ENCODE data around the gene KRT6A. TPM values are rescaled to one million over a fixed set of nuclear protein-coding genes. Genes with fewer than 3 reads are reported as not detected.

Gene KRT6A
- total RNA-seq, 1 experiment from 2014 or later = 55.9 TPM

DNA sequence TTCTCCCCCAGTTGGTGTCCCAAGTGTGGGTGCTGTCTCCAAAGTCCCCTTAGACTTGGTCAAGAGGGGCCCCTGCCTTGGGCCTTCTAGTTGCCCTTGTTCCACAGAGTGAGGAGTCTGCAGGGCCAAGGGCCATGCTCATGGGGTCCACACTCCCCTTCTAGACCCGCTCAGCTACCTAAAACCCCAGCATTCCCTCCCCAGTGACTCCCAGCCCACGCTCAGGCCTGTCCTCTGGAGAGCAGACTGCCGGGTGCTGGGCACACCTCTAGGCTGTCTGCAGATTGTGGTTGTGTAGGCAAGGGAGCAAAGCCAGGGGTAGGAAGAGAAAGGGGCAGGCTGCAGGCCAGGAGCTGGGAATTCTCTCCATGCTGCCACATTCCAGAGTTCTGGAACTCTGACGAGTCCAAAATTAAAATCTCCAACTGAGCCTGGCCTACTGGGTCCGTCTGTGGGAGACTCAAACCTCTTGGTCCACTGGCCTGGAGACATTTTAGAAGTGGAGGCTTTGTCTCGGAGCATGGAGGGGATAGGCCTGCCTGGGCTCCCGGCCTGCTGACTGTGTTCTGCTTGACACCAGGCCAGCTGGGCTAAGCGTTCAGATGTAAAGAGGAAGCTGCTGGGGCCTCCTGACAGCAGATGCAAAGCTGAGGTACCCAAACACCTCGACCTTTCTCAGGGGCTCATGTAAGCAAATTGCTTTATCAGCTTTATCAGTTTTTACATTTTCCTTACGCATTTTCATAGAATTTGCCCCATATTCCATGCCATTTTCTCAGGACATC, 40.8 kb upstream of the KRT6A start:
- ChIA-PET POLR2A (ENCODE audit: unreplicated experiment) (no interaction called here), CTCF (no interaction called here)
- no peaks in the 10 kb centered on the region for H3K9me2 ChIP-seq (ENCODE audit: insufficient read depth)

DNA sequence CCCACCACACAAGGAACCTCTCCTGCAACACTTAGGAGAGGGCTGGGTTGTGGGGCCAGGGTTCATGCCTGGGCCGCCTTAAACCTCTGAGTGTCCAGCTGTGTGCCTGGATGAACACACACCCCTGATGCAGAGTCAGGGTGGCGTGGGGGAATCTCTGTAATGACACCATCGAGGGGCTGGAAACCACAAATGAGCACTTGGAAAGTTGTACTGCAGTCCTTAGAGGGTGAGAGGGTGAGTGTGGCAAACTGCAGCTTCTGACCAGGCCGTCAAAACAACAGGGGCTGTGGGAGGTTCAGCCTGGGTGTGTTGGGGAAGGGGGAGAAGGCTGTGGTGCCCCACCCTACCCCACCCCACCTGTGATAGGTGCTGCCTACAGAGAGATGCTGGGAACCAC, 39.6 kb upstream of the KRT6A start:
- Histone ChIP-seq H3K4me2 (no peak overlapping the region), H3K9me2 (ENCODE audit: insufficient read depth) (no peaks in the 10 kb centered on the region), H3K9me3 (ENCODE audit: insufficient read depth, low read depth) (no peaks in the 10 kb centered on the region), H3K4me3 (no peak overlapping the region), H3K36me3 (ENCODE audit: low read depth) (no peaks in the 10 kb centered on the region), H3K79me2 (ENCODE audit: low read depth) (no peaks in the 10 kb centered on the region), H3F3A (ENCODE audit: insufficient read depth, low read depth) (no peaks in the 10 kb centered on the region), H3K4me1 (replicated peaks; ENCODE audit: insufficient read depth) (no peaks in the 10 kb centered on the region), H2AFZ (no peak overlapping the region), H3K27me3 (ENCODE audit: insufficient read depth, low read depth) (no peaks in the 10 kb centered on the region), H4K20me1 (ENCODE audit: insufficient read depth) (no peaks in the 10 kb centered on the region), H3K27ac (no peak overlapping the region)
- intact Hi-C loops (cut with micrococcal nuclease; ENCODE audit: unreplicated experiment) = no loop called here
- TF ChIP-seq EZH2 (IDR thresholded peaks at IDR 0.05; ENCODE audit: low read depth) = no peak
- TF ChIP-seq, protein P1, sequence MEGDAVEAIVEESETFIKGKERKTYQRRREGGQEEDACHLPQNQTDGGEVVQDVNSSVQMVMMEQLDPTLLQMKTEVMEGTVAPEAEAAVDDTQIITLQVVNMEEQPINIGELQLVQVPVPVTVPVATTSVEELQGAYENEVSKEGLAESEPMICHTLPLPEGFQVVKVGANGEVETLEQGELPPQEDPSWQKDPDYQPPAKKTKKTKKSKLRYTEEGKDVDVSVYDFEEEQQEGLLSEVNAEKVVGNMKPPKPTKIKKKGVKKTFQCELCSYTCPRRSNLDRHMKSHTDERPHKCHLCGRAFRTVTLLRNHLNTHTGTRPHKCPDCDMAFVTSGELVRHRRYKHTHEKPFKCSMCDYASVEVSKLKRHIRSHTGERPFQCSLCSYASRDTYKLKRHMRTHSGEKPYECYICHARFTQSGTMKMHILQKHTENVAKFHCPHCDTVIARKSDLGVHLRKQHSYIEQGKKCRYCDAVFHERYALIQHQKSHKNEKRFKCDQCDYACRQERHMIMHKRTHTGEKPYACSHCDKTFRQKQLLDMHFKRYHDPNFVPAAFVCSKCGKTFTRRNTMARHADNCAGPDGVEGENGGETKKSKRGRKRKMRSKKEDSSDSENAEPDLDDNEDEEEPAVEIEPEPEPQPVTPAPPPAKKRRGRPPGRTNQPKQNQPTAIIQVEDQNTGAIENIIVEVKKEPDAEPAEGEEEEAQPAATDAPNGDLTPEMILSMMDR (conservative IDR thresholded peaks at IDR 0.05) = no peak
- no TSS peak for BruUV-seq (replicated peaks)
- CTCF ChIA-PET = no interaction called here
- DNase-seq = peak in 1 of 2 experiments; percentile 26
- POLR2A ChIA-PET (ENCODE audit: unreplicated experiment) = no interaction called here

More for the DNA sequence above, 40.8 kb upstream of the KRT6A start:
- Histone ChIP-seq H3K27ac (no peak overlapping the region), H3K9me3 (ENCODE audit: insufficient read depth, low read depth) (no peaks in the 10 kb centered on the region), H3K4me1 (replicated peaks; ENCODE audit: insufficient read depth) (peaks cover 9% of the 10 kb centered on the region), H3K4me3 (no peak overlapping the region), H4K20me1 (ENCODE audit: insufficient read depth) (no peaks in the 10 kb centered on the region), H3K36me3 (ENCODE audit: low read depth) (no peaks in the 10 kb centered on the region), H3K4me2 (no peak overlapping the region), H3K27me3 (ENCODE audit: insufficient read depth, low read depth) (no peaks in the 10 kb centered on the region), H3K79me2 (ENCODE audit: low read depth) (no peaks in the 10 kb centered on the region), H3F3A (ENCODE audit: insufficient read depth, low read depth) (no peaks in the 10 kb centered on the region), H2AFZ (no peak overlapping the region)
- intact Hi-C loops (cut with micrococcal nuclease; ENCODE audit: unreplicated experiment) = no loop called here
- TF ChIP-seq, protein P1 (conservative IDR thresholded peaks at IDR 0.05) = no peak
- no peak for TF ChIP-seq EZH2 (IDR thresholded peaks at IDR 0.05; ENCODE audit: low read depth)
- no TSS peak for BruUV-seq (replicated peaks)
- DNase-seq = peak in 1 of 2 experiments; percentile 26

- ChIA-PET POLR2A (ENCODE audit: unreplicated experiment) (no interaction called here), CTCF (no interaction called here)
- no peak overlapping the region for H3K27ac ChIP-seq
- no peaks in the 10 kb centered on the region for H3K27me3 ChIP-seq (ENCODE audit: insufficient read depth, low read depth)
- DNase-seq = peak in 1 of 2 experiments; percentile 10
- BruUV-seq (replicated peaks) = no TSS peak
- no peaks in the 10 kb centered on the region for H3K79me2 ChIP-seq (ENCODE audit: low read depth)
- H3F3A ChIP-seq (ENCODE audit: insufficient read depth, low read depth) = no peaks in the 10 kb centered on the region
- H3K9me3 ChIP-seq (ENCODE audit: insufficient read depth, low read depth) = no peaks in the 10 kb centered on the region
- no peaks in the 10 kb centered on the region for H4K20me1 ChIP-seq (ENCODE audit: insufficient read depth)
- no peaks in the 10 kb centered on the region for H3K9me2 ChIP-seq (ENCODE audit: insufficient read depth)
- no peak overlapping the region for H3K4me2 ChIP-seq
- no peak for TF ChIP-seq EZH2 (IDR thresholded peaks at IDR 0.05; ENCODE audit: low read depth)
- TF ChIP-seq, protein P1 (conservative IDR thresholded peaks at IDR 0.05) = no peak
- H3K36me3 ChIP-seq (ENCODE audit: low read depth) = no peaks in the 10 kb centered on the region
- no peak overlapping the region for H2AFZ ChIP-seq
- intact Hi-C loops (cut with micrococcal nuclease; ENCODE audit: unreplicated experiment) = no loop called here
- no peak overlapping the region for H3K4me3 ChIP-seq
- no peaks in the 10 kb centered on the region for H3K4me1 ChIP-seq (replicated peaks; ENCODE audit: insufficient read depth)
Measured at GRCh38 chr12:52531566-52532300, 38.7 kb upstream of the KRT6A start.

Data from PC-9 (cell line).